Stimulated activated CD8-positive, alpha-beta memory T cell treated with anti-CD3 and anti-CD28 coated beads, Interleukin-7, amount 100 ng/mL, for 24 hours (primary cell): ENCODE data around the gene PRSS56.
"Not testable (repeated sequence)": the region's sequence is repeated elsewhere in the genome, so short reads cannot be mapped to it uniquely, and the experiment has no call there.

Experiments
- DNase-seq: peaks from one replicate; pipeline ENCODE4 v3.0.0-alpha.2; 2020; ENCODE audit warnings: low read depth

The PRSS56 gene

DNA sequence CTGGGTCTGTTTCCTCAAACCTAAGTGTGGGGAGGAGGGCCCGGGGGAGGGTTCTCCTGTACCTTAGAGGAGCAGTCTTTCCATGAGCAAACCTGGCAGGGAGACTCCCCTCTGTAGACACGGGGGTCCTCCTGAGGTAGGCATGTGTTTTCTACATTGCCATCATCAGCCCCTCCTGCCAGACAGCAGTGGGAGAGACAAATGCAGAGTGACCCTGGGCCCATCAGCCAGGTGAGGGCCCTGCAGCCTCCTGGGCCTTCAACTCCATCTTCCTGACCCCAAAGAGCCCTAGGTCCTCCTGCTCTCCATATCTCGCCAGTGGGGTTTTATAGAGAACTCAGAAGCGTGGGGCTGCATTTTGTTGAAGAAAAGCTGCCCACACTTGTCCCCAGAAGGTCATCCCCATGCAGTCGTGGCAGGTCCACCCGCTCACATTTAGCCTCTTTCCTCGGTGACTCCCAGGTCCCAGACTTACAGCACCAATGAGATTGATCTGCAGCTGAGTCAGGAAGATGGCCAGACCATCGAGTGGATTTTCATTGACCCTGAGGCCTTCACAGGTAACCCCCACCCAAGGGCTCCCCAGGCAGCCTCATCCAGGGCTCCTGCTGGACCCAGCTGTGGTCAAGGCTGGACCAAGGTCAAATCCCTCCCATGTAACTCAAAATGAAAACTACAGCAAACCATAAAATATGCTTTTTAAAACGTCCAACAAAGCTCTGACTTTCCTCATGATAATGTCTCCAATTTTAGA lies 21.9 kb downstream of the PRSS56 start:
- DNase-seq: no peak

DNA sequence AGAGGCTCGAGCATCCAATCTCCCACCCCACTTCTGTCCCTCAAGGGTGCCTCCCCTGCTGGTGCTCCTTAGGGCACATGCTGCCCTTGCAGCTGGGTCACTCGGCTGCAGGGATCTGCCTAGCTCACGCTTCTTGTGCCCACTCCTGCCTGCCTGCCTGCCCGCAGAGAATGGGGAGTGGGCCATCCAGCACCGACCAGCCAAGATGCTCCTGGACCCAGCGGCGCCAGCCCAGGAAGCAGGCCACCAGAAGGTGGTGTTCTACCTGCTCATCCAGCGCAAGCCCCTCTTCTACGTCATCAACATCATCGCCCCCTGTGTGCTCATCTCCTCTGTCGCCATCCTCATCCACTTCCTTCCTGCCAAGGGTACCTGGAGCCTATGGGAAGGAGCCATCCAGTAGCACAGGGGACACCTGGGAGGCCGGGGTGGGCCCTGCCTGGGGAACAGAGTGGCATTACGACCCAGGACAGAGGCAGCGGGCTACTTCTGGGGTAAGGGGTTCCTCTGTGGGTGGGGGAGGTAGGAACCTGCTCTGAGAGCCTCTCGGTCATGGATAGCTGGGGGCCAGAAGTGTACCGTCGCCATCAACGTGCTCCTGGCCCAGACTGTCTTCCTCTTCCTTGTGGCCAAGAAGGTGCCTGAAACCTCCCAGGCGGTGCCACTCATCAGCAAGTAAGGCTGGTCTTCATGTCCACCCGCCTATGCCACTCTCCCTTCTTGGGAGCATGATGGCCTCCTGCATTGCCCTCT lies 22.7 kb downstream of the PRSS56 start:
- no peak for DNase-seq

DNA sequence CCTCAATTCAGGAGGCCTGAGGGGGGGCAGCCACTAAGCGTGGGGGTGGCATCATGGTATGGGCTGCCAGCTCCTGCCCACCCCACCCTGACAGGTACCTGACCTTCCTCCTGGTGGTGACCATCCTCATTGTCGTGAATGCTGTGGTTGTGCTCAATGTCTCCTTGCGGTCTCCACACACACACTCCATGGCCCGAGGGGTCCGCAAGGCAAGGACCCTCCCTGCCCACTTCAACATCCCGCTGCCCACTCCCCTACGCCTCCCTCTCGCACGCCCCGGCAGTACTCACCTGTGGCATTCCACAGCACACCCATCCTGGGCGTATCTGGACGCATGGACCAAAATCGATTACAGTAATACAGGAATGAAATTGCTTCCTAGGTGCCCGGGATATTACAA lies 23.3 kb downstream of the PRSS56 start:
- no peak for DNase-seq

DNA sequence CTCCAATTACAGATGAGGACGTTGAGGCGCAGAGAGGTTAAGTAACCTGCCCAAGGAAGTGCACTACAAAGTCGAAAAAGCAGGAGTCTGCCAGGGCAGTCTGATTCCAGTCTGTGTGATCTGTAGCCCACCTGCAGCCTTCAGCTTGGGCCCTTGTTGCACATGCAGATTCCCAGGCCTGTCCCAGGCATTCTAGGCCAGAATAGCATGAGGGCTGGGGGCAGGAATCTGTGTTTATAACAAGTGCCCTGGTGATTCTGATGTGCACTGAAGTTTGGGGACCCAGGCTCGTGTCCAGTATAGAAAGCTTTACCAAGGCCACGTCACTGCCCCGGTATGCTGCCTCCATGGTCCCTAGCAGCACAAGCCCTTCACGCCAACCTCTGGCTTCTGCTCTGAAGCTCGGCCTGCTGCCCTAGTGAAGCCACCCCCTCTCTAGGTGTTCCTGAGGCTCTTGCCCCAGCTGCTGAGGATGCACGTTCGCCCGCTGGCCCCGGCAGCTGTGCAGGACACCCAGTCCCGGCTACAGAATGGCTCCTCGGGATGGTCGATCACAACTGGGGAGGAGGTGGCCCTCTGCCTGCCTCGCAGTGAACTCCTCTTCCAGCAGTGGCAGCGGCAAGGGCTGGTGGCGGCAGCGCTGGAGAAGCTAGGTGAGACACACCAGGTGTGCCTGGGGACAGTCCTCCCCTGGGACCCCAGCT lies 23.9 kb downstream of the PRSS56 start:
- no peak for DNase-seq

DNA sequence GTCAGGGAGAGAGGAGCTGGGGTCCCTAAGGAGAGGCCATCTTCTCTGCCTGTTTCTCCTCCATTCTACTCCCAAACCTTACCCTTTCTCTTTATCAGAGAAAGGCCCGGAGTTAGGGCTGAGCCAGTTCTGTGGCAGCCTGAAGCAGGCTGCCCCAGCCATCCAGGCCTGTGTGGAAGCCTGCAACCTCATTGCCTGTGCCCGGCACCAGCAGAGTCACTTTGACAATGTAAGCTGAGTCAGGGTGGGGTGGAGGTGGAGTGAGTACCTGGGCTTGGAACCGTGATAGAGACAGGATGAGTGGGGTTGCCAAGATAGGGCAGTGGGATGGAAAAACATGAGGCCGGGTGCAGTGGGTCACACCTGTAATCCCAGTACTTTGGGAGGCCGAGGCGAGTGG lies 24.5 kb downstream of the PRSS56 start:
- DNase-seq: no peak

DNA sequence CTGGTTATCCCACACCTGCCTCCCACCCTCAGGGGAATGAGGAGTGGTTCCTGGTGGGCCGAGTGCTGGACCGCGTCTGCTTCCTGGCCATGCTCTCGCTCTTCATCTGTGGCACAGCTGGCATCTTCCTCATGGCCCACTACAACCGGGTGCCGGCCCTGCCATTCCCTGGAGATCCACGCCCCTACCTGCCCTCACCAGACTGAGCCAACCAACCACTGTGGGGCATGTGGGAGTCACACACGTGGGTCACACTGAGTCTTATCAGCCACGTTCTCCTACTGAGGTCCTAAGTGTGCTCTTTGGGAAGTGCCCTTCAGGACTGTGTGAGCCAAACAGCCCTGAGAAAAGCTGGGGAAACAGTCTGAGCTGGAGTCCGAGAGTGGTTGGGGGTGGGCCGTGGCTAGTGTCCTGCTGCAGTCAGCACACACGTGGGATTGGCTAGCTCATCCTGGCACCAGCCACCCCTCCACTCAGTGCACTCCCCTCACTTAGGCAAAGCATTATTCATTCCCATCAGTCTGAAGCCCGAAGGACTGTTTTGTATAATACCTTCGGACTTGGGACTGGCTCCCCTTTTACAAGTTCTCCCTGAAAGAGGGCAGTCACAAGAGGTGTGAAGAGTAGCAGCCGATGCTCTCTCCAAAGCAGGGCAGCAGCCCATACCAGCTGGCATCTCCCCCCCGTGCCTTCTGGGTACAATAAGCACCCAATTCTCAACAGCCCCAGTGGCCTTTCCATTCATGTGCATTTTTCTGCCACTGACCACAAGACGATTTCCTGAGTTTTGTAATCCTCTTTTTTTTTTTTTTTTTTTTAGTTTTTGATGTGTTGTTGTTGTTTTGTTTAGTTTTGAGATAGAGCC lies 25.6 kb downstream of the PRSS56 start:
- DNase-seq: no peak

DNA sequence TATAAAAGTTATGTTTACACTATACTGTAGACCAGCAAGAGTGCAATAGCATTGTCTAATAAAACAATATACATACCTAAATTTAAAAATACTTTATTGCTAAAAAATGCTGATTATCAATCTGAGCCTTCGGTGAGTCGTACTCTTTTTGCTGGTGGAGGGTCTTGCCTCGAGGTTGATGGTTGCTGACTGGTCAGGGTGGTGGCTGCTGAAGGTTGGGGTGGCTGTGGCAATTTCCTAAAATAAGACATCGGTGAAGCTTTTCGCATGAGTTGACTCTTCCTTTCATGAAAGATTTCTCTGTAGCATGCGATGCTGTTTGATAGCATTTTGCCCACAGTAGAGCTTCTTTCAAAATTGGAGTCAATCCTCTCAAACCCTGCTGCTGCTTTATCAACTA lies 27.8 kb downstream of the PRSS56 start:
- no peak for DNase-seq

DNA sequence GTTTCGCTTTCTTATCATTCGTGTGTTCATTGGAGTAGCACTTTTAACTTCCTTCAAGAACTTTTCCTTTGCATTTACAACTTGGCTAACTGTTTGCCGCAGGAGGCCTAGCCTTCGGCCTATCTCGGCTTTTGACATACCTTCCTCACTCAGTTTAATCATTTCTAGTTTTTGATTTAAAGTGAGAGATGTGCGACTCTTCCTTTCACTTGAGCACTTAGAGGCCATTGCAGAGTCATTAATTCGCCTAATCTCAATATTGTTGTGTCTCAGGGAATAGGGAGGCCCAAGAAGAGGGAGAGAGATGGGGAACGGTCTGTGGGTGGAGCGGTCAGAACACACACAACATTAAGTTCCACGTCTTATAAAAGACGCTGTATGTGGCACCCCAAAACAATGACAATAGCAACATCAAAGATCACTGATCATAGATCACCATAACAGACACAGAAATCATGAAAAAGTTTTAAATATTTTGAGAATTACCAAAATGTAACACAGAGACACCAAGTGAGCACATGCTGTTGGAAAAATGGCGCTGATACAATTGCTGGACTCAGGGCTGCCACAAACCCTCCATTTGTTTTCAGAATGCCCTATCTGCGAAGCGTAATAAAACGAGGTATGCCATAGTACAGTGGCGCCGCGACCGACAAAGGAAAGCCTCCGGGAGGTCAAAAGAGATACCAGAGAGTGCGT lies 29.6 kb downstream of the PRSS56 start:
- DNase-seq: no peak

DNA sequence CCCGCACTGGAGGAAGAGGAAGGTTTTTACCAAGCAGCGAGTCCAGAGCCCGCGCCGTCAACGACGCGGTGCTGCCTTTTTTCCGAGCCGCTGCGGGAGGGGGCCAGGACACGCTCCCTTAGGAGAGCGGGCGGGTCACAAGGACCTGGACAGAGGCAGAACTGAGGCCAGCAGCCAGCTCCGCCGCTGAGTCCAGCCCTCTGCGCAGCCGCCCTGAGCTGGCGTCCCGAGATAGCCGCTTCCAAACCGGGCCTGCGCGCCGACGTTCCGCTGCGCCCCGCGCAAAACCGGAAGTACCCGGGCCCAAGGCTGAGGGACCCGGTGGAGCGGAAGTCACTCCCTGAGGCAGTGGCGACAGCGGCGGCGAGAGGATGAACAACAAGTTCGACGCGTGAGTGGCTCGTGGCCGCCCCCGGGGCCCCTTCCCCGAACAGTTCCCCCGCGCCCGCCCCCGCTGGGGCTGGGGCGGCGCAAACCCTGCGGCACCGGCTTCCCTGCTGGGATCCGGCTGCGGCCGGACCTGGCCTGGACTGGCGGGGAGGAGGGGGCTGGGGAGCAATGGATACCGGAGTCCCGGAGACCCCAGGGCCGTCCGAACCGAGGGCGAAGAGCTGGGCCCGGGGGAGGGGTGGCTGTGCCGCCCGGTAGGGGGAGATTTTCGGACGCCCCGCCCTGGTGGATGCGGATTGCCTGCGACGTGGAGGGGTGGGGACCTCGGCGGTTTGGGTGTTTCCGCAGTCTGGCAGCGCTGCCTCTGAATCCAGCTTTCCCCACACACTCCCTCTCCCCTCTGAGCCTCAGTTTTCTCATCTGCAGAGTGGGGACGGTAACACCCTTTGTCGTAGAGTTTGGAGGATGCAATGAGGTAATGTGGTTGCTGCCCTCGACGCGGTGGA lies 30.4 kb downstream of the PRSS56 start, which contains the start of the genes EIF4E2 and TIGD1:
TSS of gene EIF4E2 (plus strand) at position 336 of the 896 bp plus-strand sequence. CDS start at position 372, 36 bp downstream.
TSS of gene TIGD1 (minus strand) at position 204 of the 896 bp plus-strand sequence. CDS start 675 bp downstream, outside the sequence.
- DNase-seq: peak; percentile 90

DNA sequence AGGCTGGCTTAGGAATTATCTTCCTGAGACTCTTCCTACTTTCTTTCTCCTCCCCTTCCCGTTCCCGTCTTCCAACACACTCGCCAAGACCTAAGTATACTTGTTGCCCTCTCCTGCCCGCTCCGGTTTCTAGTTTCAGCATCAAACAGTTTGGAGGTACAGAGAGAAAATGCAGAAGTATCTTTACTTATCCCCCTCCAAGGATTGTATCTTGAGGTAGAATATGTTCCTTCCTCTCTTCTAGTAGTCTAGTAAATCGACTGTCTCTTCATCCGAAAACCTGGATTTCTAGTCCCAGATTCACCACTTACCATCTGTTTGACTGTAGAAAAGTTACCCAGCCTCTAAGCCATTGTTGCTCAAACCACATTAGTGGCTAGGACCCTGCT lies 31.1 kb downstream of the PRSS56 start:
- no peak for DNase-seq

DNA sequence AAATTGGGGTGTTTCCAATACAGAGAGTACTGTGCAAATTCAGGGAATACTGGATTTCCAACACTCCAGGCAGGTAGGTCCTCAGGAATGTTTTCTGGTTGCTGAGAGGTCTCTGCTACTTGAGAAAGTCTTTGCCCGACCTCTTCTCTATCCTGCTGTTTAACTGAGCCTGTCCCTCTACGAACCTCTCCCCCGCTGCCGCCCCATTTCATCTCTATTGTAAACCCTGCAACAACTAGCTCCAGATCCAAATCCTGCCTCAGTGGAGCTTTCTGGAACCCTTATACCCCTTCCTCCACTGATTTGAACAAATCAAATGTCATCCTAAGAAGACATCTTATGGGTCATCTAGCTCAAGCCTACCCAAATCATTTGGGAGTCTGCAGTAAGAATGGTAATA lies 31.6 kb downstream of the PRSS56 start:
- no peak for DNase-seq

DNA sequence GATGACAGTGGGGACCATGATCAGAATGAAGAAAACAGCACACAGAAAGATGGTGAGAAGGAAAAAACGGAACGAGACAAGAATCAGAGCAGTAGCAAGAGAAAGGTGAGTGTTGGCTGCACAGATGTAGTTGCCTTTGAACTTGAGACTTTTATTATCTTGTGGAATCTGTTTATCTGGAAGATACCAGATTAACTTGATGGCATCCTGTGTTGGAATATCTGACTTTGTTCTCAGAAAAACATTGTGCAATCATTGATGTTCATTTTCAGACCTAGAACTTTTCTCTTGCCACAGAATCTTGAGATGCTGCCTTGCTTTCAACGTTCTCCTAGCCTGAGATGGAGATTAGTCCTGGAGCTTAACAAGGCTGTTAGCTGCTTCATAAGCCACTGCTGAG lies 36.2 kb downstream of the PRSS56 start:
- DNase-seq: no peak

DNA sequence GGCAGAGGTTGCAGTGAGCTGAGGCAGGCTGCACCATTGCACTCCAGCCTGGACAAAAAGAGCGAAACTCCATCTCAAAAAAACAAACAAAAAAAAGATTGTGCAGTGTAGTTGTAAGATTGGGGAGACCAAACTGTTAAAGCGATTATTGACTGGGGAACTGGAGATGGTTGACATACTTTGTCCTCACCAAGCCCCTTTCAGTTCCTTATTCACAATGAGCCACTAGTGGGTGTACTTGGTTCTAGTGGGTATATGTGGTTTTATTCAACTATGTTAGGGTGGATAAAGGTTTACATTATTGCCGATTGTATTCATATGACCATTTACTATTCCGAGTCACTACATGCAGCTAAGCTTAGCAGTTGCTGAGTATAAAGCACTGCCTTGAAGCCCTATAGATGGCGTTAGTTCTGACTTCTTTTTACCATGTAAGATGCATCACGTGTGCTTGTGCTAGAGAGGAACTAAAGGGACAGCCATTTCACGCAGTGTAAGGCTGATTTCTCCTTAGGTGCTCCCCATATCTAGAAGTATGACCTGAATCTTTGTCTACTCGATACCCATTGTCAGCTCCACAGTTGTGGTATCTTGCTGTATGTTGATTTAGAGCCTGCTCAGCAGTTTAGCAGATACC lies 42.4 kb downstream of the PRSS56 start:
- DNase-seq: no peak

DNA sequence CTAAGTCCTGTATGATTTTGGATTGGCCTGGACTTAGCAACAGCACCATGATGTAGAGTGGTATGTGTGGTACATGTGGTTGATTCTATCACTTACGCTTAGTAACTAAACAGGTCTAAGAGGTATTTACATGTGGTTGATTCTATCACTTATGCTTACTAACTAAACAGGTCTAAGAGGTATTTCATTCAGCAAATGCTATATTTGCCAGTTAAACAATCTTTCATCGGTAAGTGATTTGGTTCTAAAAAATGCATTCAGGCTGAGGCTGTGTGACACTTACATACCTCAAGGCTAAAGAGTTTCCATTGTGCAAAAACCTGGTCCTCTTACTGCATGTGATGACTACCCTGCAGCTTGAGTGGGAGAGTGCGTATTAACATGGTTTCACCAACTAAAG lies 43.4 kb downstream of the PRSS56 start:
- DNase-seq: no peak

DNA sequence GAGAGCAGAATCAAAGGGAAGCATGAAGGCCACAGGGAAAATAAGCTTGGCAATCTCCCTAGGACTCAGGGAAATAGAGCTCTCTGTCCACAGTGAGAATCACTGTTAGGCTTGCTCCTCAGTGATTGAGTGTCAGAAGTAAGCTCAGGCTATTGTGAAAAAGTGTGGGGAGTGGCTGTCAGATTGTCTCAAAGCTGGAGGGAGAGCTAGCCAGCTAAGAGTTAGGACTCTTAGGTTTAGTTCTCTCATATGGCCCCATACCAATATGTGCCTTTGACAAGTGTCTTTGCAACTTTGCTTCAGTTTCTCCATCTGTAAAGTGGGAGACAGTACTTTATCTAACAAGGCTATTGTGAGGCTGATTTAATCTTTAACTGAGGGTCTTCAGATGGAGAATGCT lies 47.5 kb downstream of the PRSS56 start:
- DNase-seq: no peak

DNA sequence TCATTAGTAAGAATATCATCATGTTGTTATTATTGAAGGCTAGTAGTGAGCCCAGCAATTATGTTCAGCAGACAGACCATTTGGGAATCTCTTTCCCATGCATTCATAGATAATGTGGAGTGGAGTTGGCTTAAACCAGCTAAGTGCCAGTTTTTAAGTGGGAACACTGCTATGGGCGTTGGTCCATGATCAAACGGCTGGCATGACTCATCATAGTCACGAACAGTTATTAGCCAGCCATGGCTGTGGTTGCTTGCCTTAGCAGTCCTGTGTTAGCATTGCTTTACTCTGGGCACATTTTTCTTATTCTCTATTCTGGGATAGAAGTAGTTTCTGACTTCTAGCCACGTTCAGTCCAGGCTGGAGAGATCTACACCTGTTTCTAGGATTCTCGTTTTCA lies 48.0 kb downstream of the PRSS56 start:
- DNase-seq: no peak

DNA sequence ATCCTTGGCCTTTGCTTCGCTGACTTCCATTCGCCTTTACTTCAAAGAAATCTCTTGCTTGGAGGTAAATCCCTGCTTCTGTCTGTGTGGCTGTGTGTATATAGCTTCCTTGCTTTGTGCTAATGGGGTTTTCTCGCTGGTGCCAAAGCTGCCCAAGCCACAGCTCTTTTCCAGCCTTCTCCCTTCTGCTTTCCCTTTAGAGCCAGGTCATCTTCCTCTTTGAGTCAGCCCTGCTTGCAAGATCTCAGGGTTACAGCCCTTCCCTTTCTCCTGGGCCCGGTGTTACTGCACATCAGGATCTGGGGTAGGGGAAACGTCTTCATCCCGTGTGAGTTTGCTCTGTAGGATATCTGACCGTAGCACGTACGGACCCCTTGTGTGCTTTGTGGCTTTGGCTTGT lies 49.4 kb downstream of the PRSS56 start:
- DNase-seq: no peak

DNA sequence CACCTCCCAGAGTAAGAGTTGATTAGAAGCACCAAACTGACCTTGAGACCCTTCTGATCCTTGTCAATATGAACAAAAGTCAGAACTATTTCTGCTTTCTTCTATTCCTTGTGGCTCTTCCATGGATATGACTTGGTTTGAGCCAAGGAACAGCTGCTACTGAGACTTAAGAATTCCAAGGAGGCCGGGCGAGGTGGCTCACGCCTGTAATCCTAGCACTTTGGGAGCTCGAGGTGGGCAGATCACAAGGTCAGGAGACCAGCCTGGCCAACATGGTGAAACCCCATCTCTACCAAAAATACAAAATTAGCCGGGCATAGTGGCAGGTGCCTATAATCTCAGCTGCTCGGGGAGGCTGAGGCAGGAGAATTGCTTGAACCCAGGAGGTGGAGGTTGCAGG lies 50.3 kb downstream of the PRSS56 start:
- DNase-seq: not testable (repeated sequence)

DNA sequence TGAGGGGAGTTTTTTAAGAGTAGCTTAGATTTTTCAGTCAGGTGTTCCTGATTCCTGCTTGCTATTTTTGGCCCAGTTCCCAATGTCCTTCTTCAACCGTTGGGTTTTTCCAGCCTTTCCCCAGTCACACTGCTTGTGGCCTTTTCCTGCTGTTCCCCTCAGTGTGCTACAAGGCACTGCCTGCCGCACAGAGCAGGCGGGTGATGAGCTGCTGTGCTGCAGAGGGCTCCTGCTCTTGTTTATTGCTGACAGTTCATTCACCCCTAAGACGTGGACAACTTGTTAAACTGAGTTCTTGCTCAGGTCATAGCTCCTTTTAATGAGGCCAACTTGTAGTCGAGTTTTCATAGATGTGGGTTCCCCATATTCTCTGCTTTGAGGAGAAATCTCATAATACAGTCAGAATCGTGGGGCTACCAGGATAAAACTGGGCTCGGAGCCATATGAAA lies 50.9 kb downstream of the PRSS56 start:
- DNase-seq: no peak

DNA sequence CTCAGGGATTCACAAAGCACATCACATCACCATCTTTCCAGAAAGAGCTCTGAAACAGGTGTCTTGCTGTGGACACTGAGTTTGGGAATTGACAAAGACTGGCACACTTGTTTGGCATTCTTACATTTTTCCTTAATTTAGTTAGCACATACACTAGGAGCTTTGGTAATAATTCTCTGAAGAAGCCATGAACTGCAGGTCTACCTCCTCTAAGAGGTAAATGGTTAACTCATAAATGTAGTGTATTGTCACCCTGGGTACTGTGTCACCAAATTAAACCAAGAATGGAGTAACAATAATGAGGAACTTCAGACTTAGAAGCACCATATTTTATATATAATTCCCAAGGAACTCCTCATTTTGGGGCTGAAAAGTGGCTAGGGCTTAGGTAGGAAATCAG lies 52.9 kb downstream of the PRSS56 start:
- DNase-seq: no peak
